B cell (primary cell): ENCODE measurements around the gene RGL1. TPM values are rescaled to one million over a fixed set of nuclear protein-coding genes. Genes with fewer than 3 reads are reported as not detected.

Source experiments
- ATAC-seq: fragments of 200-7000 bp; cut with Tn5 transposase; one replicate; pipeline ENCODE4 v1.10.0; 2021; ENCODE audit warnings: low read depth, mild to moderate bottlenecking, moderate number of reproducible peaks, moderate library complexity
- CTCF ChIA-PET: fragments of 350-600 bp; sonication (Branson Sonifier 250); formaldehyde crosslinking; loops from one replicate; lab custom pipeline; 2021; ENCODE audit warnings: antibody characterized with exemption, inconsistent platforms; lab: Charles Lee
- POLR2A ChIA-PET: fragments of 350-600 bp; sonication (Branson Sonifier 250); formaldehyde crosslinking; loops from one replicate; lab custom pipeline; 2021; ENCODE audit warnings: antibody characterized with exemption; lab: Charles Lee
- DNase-seq: peaks from one replicate; pipeline ENCODE4 v3.0.0; 2013
- H2AFZ ChIP-seq: 2 replicates; pipeline ENCODE4 v1.6.1; 2012; ENCODE audit warnings: mild to moderate bottlenecking, low read depth, low read length; ENCODE audit not compliant: insufficient read depth, poor library complexity, severe bottlenecking
- H3K27ac ChIP-seq, 2 donors: 1 replicate in 1 of 2; 2 replicates in 1 of 2; pipeline ENCODE4 v1.5.1; 2012 to 2013; ENCODE audit warnings: low read length in 2 of 2, mild to moderate bottlenecking in 2 of 2, moderate library complexity in 1 of 2
- H3K27me3 ChIP-seq, 4 experiments: fragments of 200-600 bp in 1 of 4; sonication (generic) in 1 of 4; replicated peaks in 1 of 4; 1 replicate in 2 of 4; 2 replicates in 2 of 4; pipeline versions ENCODE4 v1.6.1 to v1.7.0; 2013 to 2016; ENCODE audit warnings: low read length in 3 of 4, mild to moderate bottlenecking in 2 of 4, mixed read lengths in 1 of 4, moderate library complexity in 1 of 4; ENCODE audit not compliant: insufficient read depth in 4 of 4, control insufficient read depth in 3 of 4; ENCODE audit errors: control extremely low read depth in 1 of 4
- H3K36me3 ChIP-seq, 2 experiments: replicated peaks in 1 of 2; 1 replicate in 1 of 2; 2 replicates in 1 of 2; pipeline versions ENCODE4 v1.6.1 to v1.7.1; 2013; ENCODE audit warnings: low read length in 1 of 2; ENCODE audit not compliant: insufficient read depth in 2 of 2, control insufficient read depth in 1 of 2; ENCODE audit errors: control extremely low read depth in 1 of 2, extremely low read depth in 1 of 2
- H3K4me1 ChIP-seq, 2 donors: fragments of 200-600 bp in 1 of 2; sonication (generic) in 1 of 2; 1 replicate in 1 of 2; 2 replicates in 1 of 2; pipeline versions ENCODE4 v1.5.1 to v1.6.1; 2013 to 2017; ENCODE audit warnings: low read length in 2 of 2; ENCODE audit not compliant: control insufficient read depth in 2 of 2, insufficient read depth in 2 of 2
- H3K4me2 ChIP-seq: replicated peaks from 2 replicates; pipeline ENCODE3; 2012; ENCODE audit warnings: mild to moderate bottlenecking, low read depth, low read length; ENCODE audit not compliant: poor library complexity, severe bottlenecking
- H3K4me3 ChIP-seq, 5 experiments: fragments of 200-600 bp in 1 of 5; sonication (generic) in 1 of 5; 1 replicate in 3 of 5; 2 replicates in 2 of 5; pipeline versions ENCODE4 v1.5.1 to v1.7.0; 2011 to 2016; ENCODE audit warnings: low read length in 4 of 5, mild to moderate bottlenecking in 4 of 5, low read depth in 2 of 5, control low read depth in 1 of 5, moderate library complexity in 1 of 5; ENCODE audit not compliant: insufficient read depth in 1 of 5; ENCODE audit errors: control extremely low read depth in 1 of 5, extremely low read depth in 1 of 5
- H3K79me2 ChIP-seq: fragments of 200-600 bp; sonication (generic); one replicate; pipeline ENCODE4 v1.6.0; 2016; ENCODE audit warnings: low read length; ENCODE audit not compliant: control insufficient read depth, insufficient read depth
- H3K9ac ChIP-seq: fragments of 200-600 bp; sonication (generic); 2 replicates; pipeline ENCODE4 v1.6.1; 2017; ENCODE audit warnings: mild to moderate bottlenecking, low read length, moderate library complexity
- H3K9me3 ChIP-seq, 3 donors: one replicate each; pipeline versions ENCODE4 v1.6.1 to v1.7.1; 2013; ENCODE audit warnings: low read length in 2 of 3; ENCODE audit not compliant: control insufficient read depth in 2 of 3, insufficient read depth in 1 of 3; ENCODE audit errors: control extremely low read depth in 1 of 3
- H4K20me1 ChIP-seq: 2 replicates; pipeline ENCODE4 v1.6.0; 2012; ENCODE audit warnings: mild to moderate bottlenecking, low read length; ENCODE audit not compliant: insufficient read depth, control insufficient read depth, poor library complexity, severe bottlenecking
- H3K27ac Mint-ChIP-seq: one replicate; pipeline ENCODE4 v1.8.0; 2021; ENCODE audit warnings: mixed read lengths
- H3K27me3 Mint-ChIP-seq: one replicate; pipeline ENCODE4 v1.8.0; 2021; ENCODE audit warnings: mixed read lengths
- H3K4me1 Mint-ChIP-seq: one replicate; pipeline ENCODE4 v1.8.0; 2021; ENCODE audit warnings: mixed read lengths
- H3K4me3 Mint-ChIP-seq: one replicate; pipeline ENCODE4 v1.8.0; 2021; ENCODE audit warnings: mixed read lengths
- H3K9me3 Mint-ChIP-seq: one replicate; pipeline ENCODE4 v1.8.0; 2022; ENCODE audit warnings: mixed read lengths; ENCODE audit not compliant: insufficient read depth
- CTCF ChIP-seq: fragments of 200-600 bp; IDR thresholded peaks from one replicate; pipeline ENCODE4 v1.8.0; 2022; ENCODE audit warnings: antibody characterized with exemption, mild to moderate bottlenecking
- EZH2 ChIP-seq: IDR thresholded peaks from 2 replicates; pipeline ENCODE4 v1.6.1; 2012; ENCODE audit warnings: borderline replicate concordance, low read depth, mild to moderate bottlenecking, moderate library complexity, low read length; ENCODE audit not compliant: insufficient read depth, poor library complexity, severe bottlenecking
- WGBS: methylation state at CpG from one replicate; pipeline ENCODE4 v1.1.5; 2013; ENCODE audit warnings: missing lambda C conversion rate; ENCODE audit not compliant: insufficient coverage; 5-methylcytosine and 5-hydroxymethylcytosine counted together
- intact Hi-C: fragments of 100-400 bp; cut with micrococcal nuclease; formaldehyde crosslinking; loops from one replicate; pipeline ENCODE4 v1.10.0; 2022
- polyA plus RNA-seq: library from polyadenylated mRNA; depleted of rRNA; stranded (reverse); fragments of >200 nt; gene quantifications from 2 replicates; pipeline ENCODE4 v1.2.3, GENCODE V29; 2012
- total RNA-seq, 2 donors: library from RNA; stranded (reverse); fragments of 120-200 nt in 1 of 2; gene quantifications; 1 replicate in 1 of 2; 2 replicates in 1 of 2; pipeline versions ENCODE4 v1.2.3 to v1.2.4, GENCODE V29; 2013 to 2022

The RGL1 gene
- total and polyA plus RNA-seq, 2 donors (not counting 1 experiment from before 2014, with no cell fraction given): 0.09 to 1.1 TPM

DNA sequence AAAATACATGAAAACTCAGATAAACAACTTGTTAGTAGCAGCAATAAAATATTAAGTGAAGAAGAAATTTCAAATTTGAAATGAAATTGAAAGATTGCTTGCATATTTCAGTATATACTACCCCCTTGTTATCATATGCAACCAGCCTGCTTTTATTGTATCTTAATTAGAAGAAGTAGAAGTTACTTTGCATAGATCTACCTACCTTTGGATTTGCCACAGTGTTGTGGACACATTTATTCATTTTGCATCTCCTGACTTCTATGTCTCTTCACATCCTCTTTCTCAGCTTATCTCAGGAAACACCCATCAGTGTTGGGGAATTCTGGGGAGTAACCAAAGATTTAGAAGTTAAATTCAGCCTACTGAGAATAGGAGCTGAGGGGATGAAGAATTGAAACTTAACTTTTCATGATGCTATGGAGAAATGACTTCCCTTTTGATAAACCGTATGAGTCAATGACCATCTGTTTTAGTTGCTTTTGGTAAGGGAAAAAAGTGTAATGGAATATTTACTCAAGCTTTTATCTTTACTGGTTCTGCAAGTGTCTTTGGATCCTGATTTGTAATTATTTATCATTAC lies 96.9 kb downstream of the RGL1 start:
- intact Hi-C loops: loop anchor here (5.0 kb wide), 1 partner anchor 435 kb away; no protein-coding TSS in a partner anchor
- POLR2A ChIA-PET: interaction anchor here (1.8 kb wide), 1 partner anchor 9 kb away, joined by 6 read pairs; no protein-coding TSS in a partner anchor
- CTCF ChIA-PET: interaction anchor here (2.1 to 6.8 kb wide), 2 partner anchors 10 to 14 kb away, joined by 6 to 72 read pairs; no protein-coding TSS in a partner anchor
- Histone ChIP-seq H3K4me2 (no peak overlapping the region), H3K4me1 (peaks cover 9% of the 10 kb centered on the region in 2 donors), H3K27ac (no peak overlapping the region), H3K79me2 (no peaks in the 10 kb centered on the region), H3K36me3 (no peaks in the 10 kb centered on the region), H2AFZ (no peak overlapping the region), H3K9ac (no peak overlapping the region), H3K9me3 (no peaks in the 10 kb centered on the region), H3K27me3 (no peaks in the 10 kb centered on the region), H3K4me3 (no peak overlapping the region), H4K20me1 (no peaks in the 10 kb centered on the region)
- DNase-seq: no peak
- Mint-ChIP-seq H3K4me1 (peaks cover 19% of the 10 kb centered on the region), H3K27ac (peak overlapping the region; percentile 5), H3K4me3 (no peak overlapping the region), H3K9me3 (no peaks in the 10 kb centered on the region), H3K27me3 (no peaks in the 10 kb centered on the region)
- no CpG with 5 or more reads among the region's 1 CpG for WGBS
- peak; percentile 36 for ATAC-seq
- TF ChIP-seq EZH2 (no peak), CTCF (no peak)

DNA sequence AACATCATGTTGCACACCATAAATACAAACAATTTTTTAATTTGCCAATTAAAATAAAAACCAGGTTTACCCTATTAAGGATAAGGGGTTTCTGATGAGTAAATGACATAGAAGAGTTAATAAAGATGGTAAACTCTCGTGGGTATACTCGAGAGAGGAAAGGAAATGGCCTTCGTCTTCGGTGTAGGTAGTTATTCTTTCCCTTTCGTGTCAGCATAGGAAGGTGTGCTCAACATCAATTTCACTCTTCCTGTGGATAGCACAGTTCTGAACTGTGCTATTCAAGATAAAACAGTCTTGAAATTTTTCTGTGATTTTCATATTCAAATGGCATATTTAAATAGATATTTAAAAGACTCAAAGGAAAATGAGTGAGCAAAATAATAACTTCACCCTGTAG lies 98.2 kb downstream of the RGL1 start:
- intact Hi-C loops: loop anchor here (5.0 kb wide), 1 partner anchor 436 kb away; no protein-coding TSS in a partner anchor
- Histone ChIP-seq H3K4me1 (peaks cover 2 to 7% of the 10 kb centered on the region in 2 donors), H3K27ac (no peak overlapping the region), H3K36me3 (no peaks in the 10 kb centered on the region), H4K20me1 (no peaks in the 10 kb centered on the region), H3K4me3 (no peak overlapping the region), H3K9me3 (no peaks in the 10 kb centered on the region), H3K9ac (no peak overlapping the region), H3K4me2 (no peak overlapping the region), H3K79me2 (no peaks in the 10 kb centered on the region), H3K27me3 (no peaks in the 10 kb centered on the region), H2AFZ (no peak overlapping the region)
- WGBS: no CpG with 5 or more reads among the region's 5 CpGs
- POLR2A ChIA-PET: no interaction called here
- TF ChIP-seq EZH2: no peak
- TF ChIP-seq CTCF: no peak
- DNase-seq (no peak), ATAC-seq (no peak)
- no peak overlapping the region for H3K27ac Mint-ChIP-seq
- peaks cover 10% of the 10 kb centered on the region for H3K4me1 Mint-ChIP-seq
- CTCF ChIA-PET: interaction anchor here (2.1 to 6.8 kb wide), 3 partner anchors 8 to 13 kb away, joined by 6 to 72 read pairs (median 27); no protein-coding TSS in a partner anchor
- no peak overlapping the region for H3K4me3 Mint-ChIP-seq
- H3K27me3 Mint-ChIP-seq: no peaks in the 10 kb centered on the region
- H3K9me3 Mint-ChIP-seq: no peaks in the 10 kb centered on the region
